Sigmoid colon (tissue), 4 donors: Measurements from ENCODE around the gene ATP1A1.

Experiments used
- POLR2A ChIP-seq, 2 donors: fragments of 450-650 bp; IDR thresholded peaks; one replicate each; pipeline ENCODE4 v1.6.1; 2016; ENCODE audit warnings: antibody characterized with exemption in 2 of 2, mild to moderate bottlenecking in 2 of 2, moderate library complexity in 2 of 2
- POLR2AphosphoS5 ChIP-seq, 4 donors: sonication (generic); formaldehyde crosslinking; IDR thresholded peaks; one replicate each; pipeline ENCODE4 v1.6.1; 2017; ENCODE audit warnings: antibody characterized with exemption in 4 of 4
- TF ChIP-seq, protein P1 (sequence below), 4 experiments: fragments of 450-650 bp in 3 of 4; fragments of 200-600 bp in 1 of 4; IDR thresholded peaks; one replicate each; pipeline ENCODE4 v1.5.1; 2016 to 2019; ENCODE audit warnings: antibody characterized with exemption in 4 of 4, mild to moderate bottlenecking in 3 of 4, moderate library complexity in 2 of 4

DNA sequence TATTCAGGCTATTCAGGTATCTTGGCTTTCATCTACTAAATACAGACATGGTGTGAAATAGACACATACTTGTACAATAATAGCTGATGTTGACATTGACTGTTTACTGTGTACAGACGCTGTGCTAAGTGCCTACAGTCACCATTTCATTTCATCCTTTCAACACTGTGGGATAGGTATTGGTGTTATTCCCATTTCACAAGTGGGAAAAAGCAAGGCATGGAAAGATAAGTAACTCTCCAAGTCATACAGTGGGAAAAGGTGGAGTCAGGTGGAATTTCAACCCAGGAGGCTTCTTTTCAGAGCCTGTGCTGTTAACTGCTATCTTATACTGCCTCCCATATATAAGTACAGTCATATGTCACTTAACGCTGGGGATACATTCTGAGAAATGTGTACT, 49.6 kb upstream of the ATP1A1 start:
- TF ChIP-seq, protein P1, sequence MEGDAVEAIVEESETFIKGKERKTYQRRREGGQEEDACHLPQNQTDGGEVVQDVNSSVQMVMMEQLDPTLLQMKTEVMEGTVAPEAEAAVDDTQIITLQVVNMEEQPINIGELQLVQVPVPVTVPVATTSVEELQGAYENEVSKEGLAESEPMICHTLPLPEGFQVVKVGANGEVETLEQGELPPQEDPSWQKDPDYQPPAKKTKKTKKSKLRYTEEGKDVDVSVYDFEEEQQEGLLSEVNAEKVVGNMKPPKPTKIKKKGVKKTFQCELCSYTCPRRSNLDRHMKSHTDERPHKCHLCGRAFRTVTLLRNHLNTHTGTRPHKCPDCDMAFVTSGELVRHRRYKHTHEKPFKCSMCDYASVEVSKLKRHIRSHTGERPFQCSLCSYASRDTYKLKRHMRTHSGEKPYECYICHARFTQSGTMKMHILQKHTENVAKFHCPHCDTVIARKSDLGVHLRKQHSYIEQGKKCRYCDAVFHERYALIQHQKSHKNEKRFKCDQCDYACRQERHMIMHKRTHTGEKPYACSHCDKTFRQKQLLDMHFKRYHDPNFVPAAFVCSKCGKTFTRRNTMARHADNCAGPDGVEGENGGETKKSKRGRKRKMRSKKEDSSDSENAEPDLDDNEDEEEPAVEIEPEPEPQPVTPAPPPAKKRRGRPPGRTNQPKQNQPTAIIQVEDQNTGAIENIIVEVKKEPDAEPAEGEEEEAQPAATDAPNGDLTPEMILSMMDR (IDR thresholded peaks at IDR 0.05): no peak
- TF ChIP-seq POLR2A (IDR thresholded peaks at IDR 0.05) (no peak), POLR2AphosphoS5 (IDR thresholded peaks at IDR 0.05) (no peak)
